HG03108 (cell line): ENCODE measurements around the gene ATXN1.
"Not testable (repeated sequence)": the region's sequence is repeated elsewhere in the genome, so short reads cannot be mapped to it uniquely, and the experiment has no call there.

Experiments used
- ATAC-seq: cut with Tn5 transposase; IDR thresholded peaks from one replicate; pipeline ENCODE4 v1.9.1; 2021; ENCODE audit warnings: moderate library complexity; ENCODE audit not compliant: unreplicated experiment

ATXN1 gene

GRCh38 chr6:16272201-16272600 is 489.1 kb downstream of the ATXN1 start:
- no peak for ATAC-seq

GRCh38 chr6:16271428-16271827 is 489.8 kb downstream of the ATXN1 start:
- ATAC-seq: no peak

- ATAC-seq: no peak
These were observed 491.0 kb downstream of the ATXN1 start for GRCh38 chr6:16270178-16270794.

- ATAC-seq: not testable (repeated sequence)
These were observed 491.7 kb downstream of the ATXN1 start for GRCh38 chr6:16269442-16270070.

GRCh38 chr6:16267428-16268263 is 493.6 kb downstream of the ATXN1 start:
- ATAC-seq: no peak

- no peak for ATAC-seq
These were observed 495.6 kb downstream of the ATXN1 start for GRCh38 chr6:16265351-16266341.

- no peak for ATAC-seq
These were observed 496.5 kb downstream of the ATXN1 start for GRCh38 chr6:16264785-16265184.

GRCh38 chr6:16263464-16264099 is 497.7 kb downstream of the ATXN1 start:
- ATAC-seq: not testable (repeated sequence)

- ATAC-seq: not testable (repeated sequence)
These were observed 498.5 kb downstream of the ATXN1 start for GRCh38 chr6:16262773-16263172.

- ATAC-seq: not testable (repeated sequence)
These were observed 500.7 kb downstream of the ATXN1 start for GRCh38 chr6:16260602-16261001.

- not testable (repeated sequence) for ATAC-seq
These were observed 501.7 kb downstream of the ATXN1 start for GRCh38 chr6:16259604-16260003.

- no peak for ATAC-seq
These were observed 502.6 kb downstream of the ATXN1 start for GRCh38 chr6:16258709-16259075.

GRCh38 chr6:16257999-16258708 is 503.1 kb downstream of the ATXN1 start:
- ATAC-seq: no peak

- no peak for ATAC-seq
These were observed 504.5 kb downstream of the ATXN1 start for GRCh38 chr6:16256781-16257180.

GRCh38 chr6:16254535-16254934 is 506.7 kb downstream of the ATXN1 start:
- no peak for ATAC-seq

GRCh38 chr6:16253399-16254144 is 507.7 kb downstream of the ATXN1 start:
- no peak for ATAC-seq

- no peak for ATAC-seq
These were observed 508.5 kb downstream of the ATXN1 start for GRCh38 chr6:16252686-16253299.

GRCh38 chr6:16251706-16252105 is 509.6 kb downstream of the ATXN1 start:
- no peak for ATAC-seq
